WTC11 (cell line): ENCODE measurements around the gene GSTK1.

Experiments
- ATF1 ChIP-seq: sonication (generic); formaldehyde crosslinking; IDR thresholded peaks from 2 replicates; pipeline ENCODE4 v1.8.1; 2023; ENCODE audit warnings: mild to moderate bottlenecking, moderate library complexity, missing genetic modification reagents
- CTCF ChIP-seq: fragments of 200-600 bp; IDR thresholded peaks from 2 replicates; pipeline ENCODE4 v1.8.0; 2022; ENCODE audit warnings: antibody characterized with exemption
- ESRRA ChIP-seq: sonication (generic); formaldehyde crosslinking; IDR thresholded peaks from 2 replicates; pipeline ENCODE4 v1.8.1; 2022; ENCODE audit warnings: mild to moderate bottlenecking, missing genetic modification reagents, borderline replicate concordance
- FOXJ3 ChIP-seq: sonication (generic); formaldehyde crosslinking; IDR thresholded peaks from 2 replicates; pipeline ENCODE4 v1.9.0; 2021; ENCODE audit warnings: missing genetic modification reagents, mild to moderate bottlenecking, borderline replicate concordance
- IRF2 ChIP-seq: sonication (generic); formaldehyde crosslinking; IDR thresholded peaks from 2 replicates; pipeline ENCODE4 v1.8.0; 2022; ENCODE audit warnings: low read depth, missing genetic modification reagents, borderline replicate concordance
- MAX ChIP-seq: sonication (generic); formaldehyde crosslinking; IDR thresholded peaks from 2 replicates; pipeline ENCODE4 v1.8.0; 2022; ENCODE audit warnings: mild to moderate bottlenecking, missing genetic modification reagents
- MXD4 ChIP-seq: fragments of 250-450 bp; sonication (Bioruptor Pico); IDR thresholded peaks from 2 replicates; pipeline ENCODE4 v1.8.0; 2021; ENCODE audit warnings: mild to moderate bottlenecking, moderate library complexity, borderline replicate concordance
- NR2C2 ChIP-seq: sonication (generic); formaldehyde crosslinking; IDR thresholded peaks from 2 replicates; pipeline ENCODE4 v1.8.0; 2022; ENCODE audit warnings: mild to moderate bottlenecking, missing genetic modification reagents

DNA sequence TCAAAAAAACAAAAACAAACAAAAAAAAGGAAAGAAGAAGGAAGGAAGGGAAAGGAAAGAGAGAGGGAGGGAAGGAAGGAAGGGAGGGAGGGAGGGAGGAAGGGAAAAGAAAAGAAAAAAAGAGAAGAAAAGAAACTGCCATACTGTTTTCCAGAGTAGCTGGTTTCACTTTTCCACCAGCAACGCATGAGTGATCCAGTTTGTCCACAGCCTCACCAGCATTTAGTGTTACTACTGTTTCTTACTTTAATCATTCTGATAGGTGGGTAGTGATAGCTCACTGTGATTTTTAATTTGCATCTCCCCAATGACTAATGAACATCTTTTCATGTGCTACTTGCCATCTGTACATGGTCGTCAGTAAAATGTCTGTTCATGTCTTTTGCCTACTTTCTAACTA, 9.6 kb downstream of the GSTK1 start:
- TF ChIP-seq MXD4 (CRISPR knock-in tag) (no peak), ATF1 (CRISPR knock-in tag) (no peak), CTCF (no peak), NR2C2 (no peak), ESRRA (CRISPR knock-in tag) (no peak), FOXJ3 (CRISPR knock-in tag) (no peak), MAX (CRISPR knock-in tag) (no peak), IRF2 (CRISPR knock-in tag) (no peak)
